Activated T-cell treated with anti-CD3 and anti-CD28 coated beads, Interleukin-2, amount 50 U/mL, for 4 hours (primary cell): ENCODE results near the gene TPM4. TPM values are rescaled to one million over a fixed set of nuclear protein-coding genes. Genes with fewer than 3 reads are reported as not detected.
"Not testable (repeated sequence)": the region's sequence is repeated elsewhere in the genome, so short reads cannot be mapped to it uniquely, and the experiment has no call there.

Source experiments
- ATAC-seq, 2 donors: fragments of 200-7000 bp; cut with Tn5 transposase; one replicate each; pipeline ENCODE4 v1.10.0; 2021
- DNase-seq: peaks from one replicate; pipeline ENCODE4 v3.0.0-alpha.2; 2020
- H3K27me3 Mint-ChIP-seq: one replicate; pipeline ENCODE4 v1.8.0; 2021; ENCODE audit warnings: low read depth, mixed read lengths
- H3K36me3 Mint-ChIP-seq: one replicate; pipeline ENCODE4 v1.8.0; 2022; ENCODE audit warnings: mixed read lengths; ENCODE audit not compliant: insufficient read depth
- H3K4me1 Mint-ChIP-seq: one replicate; pipeline ENCODE4 v1.8.0; 2021; ENCODE audit warnings: low read depth, mixed read lengths
- H3K4me3 Mint-ChIP-seq: one replicate; pipeline ENCODE4 v1.8.0; 2021; ENCODE audit warnings: mild to moderate bottlenecking, moderate library complexity, mixed read lengths
- H3K9me3 Mint-ChIP-seq: one replicate; pipeline ENCODE4 v1.8.0; 2021; ENCODE audit warnings: mixed read lengths
- total RNA-seq, 3 donors: library from RNA; stranded (reverse); gene quantifications; one replicate each; pipeline ENCODE4 v1.2.1, GENCODE V29; 2021

TPM4 gene
- total RNA-seq: 100 to 1,000 TPM; 153 to 177 (median 168) TPM

DNA sequence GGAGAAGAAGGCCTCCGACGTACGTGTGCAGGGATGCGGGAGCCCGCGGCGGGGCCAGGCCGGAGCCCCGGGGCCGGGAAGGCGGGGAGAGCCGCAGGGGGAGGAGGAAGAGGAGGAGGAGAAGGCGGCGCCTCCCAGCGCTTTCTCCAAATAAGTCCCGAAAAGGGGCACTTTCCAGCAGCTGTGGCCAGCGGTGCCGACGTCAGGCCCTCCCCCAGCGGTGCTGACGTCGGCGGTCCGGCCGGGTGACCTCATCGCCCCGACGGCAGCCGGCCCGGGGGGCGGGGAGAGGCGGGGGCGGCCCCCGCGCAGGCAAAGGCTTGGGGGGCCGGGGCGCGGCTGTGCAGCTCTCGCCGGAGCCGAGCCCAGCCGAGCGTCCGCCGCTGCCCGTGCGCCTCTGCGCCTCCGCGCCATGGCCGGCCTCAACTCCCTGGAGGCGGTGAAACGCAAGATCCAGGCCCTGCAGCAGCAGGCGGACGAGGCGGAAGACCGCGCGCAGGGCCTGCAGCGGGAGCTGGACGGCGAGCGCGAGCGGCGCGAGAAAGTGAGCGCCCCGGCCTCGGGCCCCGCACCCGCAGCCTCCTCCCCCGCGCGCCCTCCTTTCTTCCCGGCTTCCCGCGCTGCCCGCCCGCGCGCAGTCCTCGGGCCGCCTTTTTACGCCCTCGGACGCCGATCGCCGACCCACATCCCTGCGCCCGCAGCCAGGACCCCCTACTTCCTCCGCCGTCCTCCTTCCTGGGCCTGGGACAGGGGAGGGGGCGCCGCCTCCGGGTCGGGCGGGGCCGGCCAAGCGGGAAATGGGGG, at the start of gene TPM4:
TPM4 (plus strand) TSS at position 342 of the 804 bp plus-strand sequence; CDS start at position 413, 71 bp downstream.
- peaks cover 7% of the 10 kb centered on the region for H3K36me3 Mint-ChIP-seq
- H3K4me1 Mint-ChIP-seq: peaks cover 69% of the 10 kb centered on the region
- peak; percentile 53 to 60 for ATAC-seq
- no peaks in the 10 kb centered on the region for H3K27me3 Mint-ChIP-seq
- peak within 1 kb of the TSS; percentile 81 for H3K4me3 Mint-ChIP-seq
- no peaks in the 10 kb centered on the region for H3K9me3 Mint-ChIP-seq
- DNase-seq: peak; percentile 71

DNA sequence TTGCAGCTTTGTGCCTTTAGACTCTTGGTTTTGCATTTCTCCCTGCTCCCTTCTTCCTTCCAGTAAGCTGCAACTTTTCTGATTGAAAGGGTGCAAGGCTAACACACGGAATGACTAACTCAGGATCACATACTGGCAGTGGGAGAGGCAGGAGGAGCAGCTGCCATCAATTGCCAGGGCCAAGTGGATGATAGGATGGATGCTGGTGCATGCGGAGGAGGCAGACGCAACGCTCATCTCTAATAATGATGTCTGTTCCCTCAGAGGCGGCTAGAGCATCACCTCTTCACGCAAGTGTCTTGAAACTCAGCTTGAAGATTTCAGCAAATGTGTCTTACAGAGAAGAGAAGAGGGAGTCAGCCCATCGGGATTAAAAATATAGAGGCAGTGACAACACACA, 49.5 kb upstream of the TPM4 start:
- Mint-ChIP-seq H3K4me1 (no peaks in the 10 kb centered on the region), H3K36me3 (no peaks in the 10 kb centered on the region), H3K4me3 (no peak overlapping the region), H3K27me3 (no peaks in the 10 kb centered on the region), H3K9me3 (no peaks in the 10 kb centered on the region)
- DNase-seq (no peak), ATAC-seq (no peak)

DNA sequence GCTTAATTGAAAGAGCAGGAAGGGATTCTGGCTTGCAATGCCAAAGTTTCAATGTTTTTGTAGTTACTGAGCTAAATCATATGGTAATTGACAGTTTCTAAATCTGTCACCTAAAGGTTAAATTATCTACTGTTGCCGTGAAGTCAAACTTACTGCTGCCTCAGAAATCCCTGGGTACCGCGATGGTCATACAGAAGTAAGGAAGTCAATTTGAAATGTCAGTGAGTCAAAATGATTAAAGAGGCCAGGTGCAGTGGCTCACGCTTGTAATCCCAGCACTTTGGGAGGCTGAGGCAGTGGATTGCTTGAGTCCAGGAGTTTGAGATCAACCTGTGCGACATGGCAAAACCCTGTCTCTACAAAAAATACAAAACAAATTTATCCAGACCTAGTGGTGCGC, 48.8 kb upstream of the TPM4 start:
- Mint-ChIP-seq H3K4me3 (no peak overlapping the region), H3K4me1 (no peaks in the 10 kb centered on the region), H3K27me3 (no peaks in the 10 kb centered on the region), H3K36me3 (no peaks in the 10 kb centered on the region), H3K9me3 (no peaks in the 10 kb centered on the region)
- DNase-seq (no peak), ATAC-seq (no peak)

DNA sequence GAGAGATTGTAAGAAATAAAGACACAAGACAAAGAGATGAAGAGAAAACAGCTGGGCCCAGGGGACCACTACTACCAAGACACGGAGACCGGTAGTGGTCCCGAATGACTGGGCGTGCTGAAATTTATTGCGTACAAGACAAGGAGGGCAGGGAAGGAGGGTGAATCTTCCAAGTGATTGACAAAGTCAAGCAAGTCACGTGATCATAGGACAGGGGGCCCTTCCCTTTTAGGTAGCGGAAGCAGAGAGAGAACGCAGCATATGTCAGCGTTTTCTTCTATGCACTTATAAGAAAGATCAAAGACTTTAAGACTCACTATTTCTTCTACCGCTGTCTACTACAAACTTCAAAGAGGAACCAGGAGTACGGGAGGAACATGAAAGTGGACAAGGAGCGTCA, 46.1 kb upstream of the TPM4 start:
- H3K4me3 Mint-ChIP-seq, ATAC-seq, H3K9me3 Mint-ChIP-seq, H3K27me3 Mint-ChIP-seq, H3K36me3 Mint-ChIP-seq, H3K4me1 Mint-ChIP-seq, DNase-seq: not testable (repeated sequence)

DNA sequence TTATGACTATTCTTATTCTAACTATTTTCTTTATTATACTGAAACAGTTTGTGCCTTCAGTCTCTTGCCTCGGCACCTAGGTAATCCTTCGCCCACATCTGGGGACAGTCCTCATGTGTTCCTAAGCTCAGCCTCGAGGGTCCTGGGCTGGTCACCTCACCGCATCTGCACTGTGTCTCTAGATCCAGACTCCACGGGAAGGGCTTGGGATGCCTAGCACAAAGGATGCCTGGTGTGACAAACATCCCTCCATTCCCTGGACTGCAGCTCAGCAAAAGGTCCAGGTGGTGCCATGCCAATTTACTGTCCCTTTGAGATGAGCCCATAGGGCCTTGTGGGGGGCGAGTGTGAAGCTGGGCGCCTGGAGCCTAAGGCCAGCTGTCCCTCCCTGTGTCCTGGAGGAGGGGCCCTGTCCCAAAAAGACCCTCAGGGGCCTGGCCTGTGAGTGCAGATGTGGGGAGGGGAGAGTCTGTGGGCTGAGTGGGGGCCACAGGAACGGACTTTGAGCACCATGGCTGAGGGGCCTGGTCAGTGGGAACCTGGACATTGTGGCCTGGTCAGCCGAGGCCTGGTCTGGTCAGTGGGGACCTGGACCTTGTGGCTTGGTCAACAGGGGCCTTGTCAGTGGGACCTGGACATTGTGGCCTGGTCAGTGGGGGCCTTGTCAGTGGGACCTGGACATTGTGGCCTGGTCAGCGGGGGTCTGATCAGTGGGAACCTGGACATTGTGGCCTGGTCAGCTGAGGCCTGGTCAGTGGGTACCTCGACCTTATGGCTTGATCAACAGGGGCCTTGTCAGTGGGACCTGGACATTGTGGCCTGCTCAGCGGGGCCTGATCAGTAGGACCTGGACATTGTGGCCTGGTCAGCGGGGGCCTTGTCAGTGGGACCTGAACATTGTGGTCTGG, 45.1 kb upstream of the TPM4 start:
- no peaks in the 10 kb centered on the region for H3K4me1 Mint-ChIP-seq
- ATAC-seq (no peak), DNase-seq (no peak)

DNA sequence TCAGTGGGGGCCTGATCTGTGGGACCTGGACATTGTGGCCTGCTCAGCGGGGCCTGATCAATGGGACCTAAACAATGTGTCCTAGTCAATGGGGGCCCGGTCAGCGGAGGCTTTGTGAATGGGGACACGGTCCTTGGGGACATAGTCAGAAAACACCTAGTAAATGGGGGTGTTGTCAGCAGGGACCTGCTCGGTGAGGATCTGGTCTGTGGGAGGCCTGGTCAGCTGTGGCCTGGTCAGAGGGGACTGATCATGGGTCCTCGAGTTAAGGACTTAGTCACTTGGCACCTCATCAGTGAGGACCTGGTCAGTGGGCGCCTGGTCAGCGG, 44.5 kb upstream of the TPM4 start:
- H3K36me3 Mint-ChIP-seq: no peaks in the 10 kb centered on the region
- H3K4me1 Mint-ChIP-seq: no peaks in the 10 kb centered on the region
- DNase-seq: no peak
- no peaks in the 10 kb centered on the region for H3K9me3 Mint-ChIP-seq
- no peaks in the 10 kb centered on the region for H3K27me3 Mint-ChIP-seq
- no peak for ATAC-seq
- no peak overlapping the region for H3K4me3 Mint-ChIP-seq

More for the DNA sequence above, 45.1 kb upstream of the TPM4 start:
- Mint-ChIP-seq H3K27me3 (no peaks in the 10 kb centered on the region), H3K36me3 (no peaks in the 10 kb centered on the region), H3K4me3 (no peak overlapping the region), H3K9me3 (no peaks in the 10 kb centered on the region)

DNA sequence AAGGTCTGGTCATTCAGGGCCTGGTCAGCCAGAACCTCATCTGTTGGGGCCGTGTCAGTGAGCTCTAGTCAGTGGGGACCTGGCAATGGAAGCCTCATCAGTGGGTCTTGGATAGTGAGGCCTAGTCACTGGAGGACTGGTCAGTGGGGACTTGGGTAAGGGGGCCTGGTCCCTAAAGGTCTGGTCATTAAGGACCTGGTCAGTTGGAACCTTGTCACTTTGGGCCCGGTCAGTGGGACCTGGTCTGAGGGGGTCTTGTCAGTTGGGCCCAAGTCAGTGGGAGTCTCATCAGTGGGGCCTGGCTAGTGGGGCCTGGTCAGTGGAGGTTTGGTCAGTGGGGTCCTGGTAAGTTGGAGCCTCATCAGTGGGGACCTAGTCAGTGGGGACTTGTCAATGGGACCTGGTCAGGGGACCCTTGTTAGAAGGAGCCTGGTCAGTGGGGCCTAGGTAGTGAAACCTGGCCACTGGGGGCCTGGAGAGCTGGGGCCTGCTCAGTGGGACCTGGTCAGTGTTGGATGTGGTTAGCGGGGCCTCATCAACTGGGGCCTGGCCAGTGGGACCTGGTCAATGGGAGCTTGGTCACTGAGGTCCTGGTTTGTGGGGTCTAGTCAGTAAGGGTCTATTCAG, 43.7 kb upstream of the TPM4 start:
- no peaks in the 10 kb centered on the region for H3K4me1 Mint-ChIP-seq
- no peaks in the 10 kb centered on the region for H3K9me3 Mint-ChIP-seq
- H3K36me3 Mint-ChIP-seq: no peaks in the 10 kb centered on the region
- H3K4me3 Mint-ChIP-seq: no peak overlapping the region
- ATAC-seq: no peak
- DNase-seq: no peak
- no peaks in the 10 kb centered on the region for H3K27me3 Mint-ChIP-seq

DNA sequence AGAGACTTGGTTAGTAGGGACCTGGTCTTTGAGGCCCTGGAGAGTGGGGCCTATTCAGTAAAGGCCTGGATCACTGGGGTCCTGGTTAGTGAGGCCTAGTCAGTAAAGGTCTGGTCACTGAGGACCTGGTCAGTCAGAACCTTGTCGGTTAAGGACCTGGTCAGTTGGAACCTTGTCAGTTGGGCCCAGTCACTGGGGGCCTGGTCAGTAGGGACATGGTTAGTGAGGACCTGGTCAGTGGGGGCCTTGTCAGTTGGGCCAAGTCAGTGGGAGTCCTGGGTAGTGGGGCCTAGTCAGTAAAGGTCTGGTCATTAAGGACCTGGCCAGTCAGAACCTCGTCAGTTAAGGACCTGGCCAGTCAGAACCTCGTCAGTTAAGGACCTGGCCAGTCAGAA, 43.2 kb upstream of the TPM4 start:
- Mint-ChIP-seq H3K36me3 (no peaks in the 10 kb centered on the region), H3K9me3 (no peaks in the 10 kb centered on the region), H3K27me3 (no peaks in the 10 kb centered on the region), H3K4me3 (no peak overlapping the region), H3K4me1 (no peaks in the 10 kb centered on the region)
- DNase-seq: no peak
- ATAC-seq: no peak

DNA sequence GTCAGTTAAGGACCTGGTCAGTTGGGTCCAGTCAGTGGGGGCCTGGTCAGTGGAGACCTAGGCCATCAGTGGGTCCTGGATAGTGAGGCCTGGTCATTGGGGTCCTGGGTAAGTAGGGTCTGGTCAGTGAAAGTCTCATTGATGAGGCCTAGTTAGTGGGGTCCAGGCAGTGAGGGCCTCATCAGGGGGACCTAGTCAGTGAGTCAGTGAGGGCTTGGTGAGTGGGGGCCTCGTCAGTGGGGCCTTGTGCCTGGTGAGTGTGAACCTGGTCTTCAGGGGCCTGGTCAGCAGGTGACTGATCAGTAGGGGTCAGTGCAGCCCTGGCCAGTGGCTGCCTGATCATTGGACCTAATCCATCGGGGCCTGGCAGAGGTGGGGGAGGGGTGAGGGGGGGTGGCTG, 42.6 kb upstream of the TPM4 start:
- Mint-ChIP-seq H3K27me3 (no peaks in the 10 kb centered on the region), H3K4me1 (no peaks in the 10 kb centered on the region), H3K9me3 (no peaks in the 10 kb centered on the region), H3K36me3 (no peaks in the 10 kb centered on the region), H3K4me3 (no peak overlapping the region)
- no peak for DNase-seq
- no peak for ATAC-seq

DNA sequence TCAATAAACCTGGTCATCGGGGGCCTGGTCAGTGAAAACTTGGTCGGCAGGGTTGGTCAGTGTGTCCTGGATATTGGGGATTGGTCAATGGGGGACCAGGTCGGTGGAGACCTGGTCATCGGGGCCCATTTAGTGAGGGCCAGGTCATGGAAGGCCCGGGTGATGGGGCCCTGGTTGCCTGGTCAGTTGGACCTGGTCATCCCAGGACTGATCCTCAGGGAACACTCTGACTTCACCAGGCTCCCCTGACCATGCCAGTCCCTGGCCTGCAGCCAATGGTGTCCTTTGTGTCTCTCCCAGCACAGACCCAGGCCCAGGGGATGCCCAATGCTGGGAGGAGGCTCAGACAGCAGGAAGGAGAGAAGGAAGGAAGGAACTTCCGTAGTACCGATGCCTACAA, 42.1 kb upstream of the TPM4 start:
- H3K4me1 Mint-ChIP-seq: no peaks in the 10 kb centered on the region
- no peak overlapping the region for H3K4me3 Mint-ChIP-seq
- no peak for DNase-seq
- no peaks in the 10 kb centered on the region for H3K9me3 Mint-ChIP-seq
- ATAC-seq: no peak
- H3K36me3 Mint-ChIP-seq: no peaks in the 10 kb centered on the region
- no peaks in the 10 kb centered on the region for H3K27me3 Mint-ChIP-seq

DNA sequence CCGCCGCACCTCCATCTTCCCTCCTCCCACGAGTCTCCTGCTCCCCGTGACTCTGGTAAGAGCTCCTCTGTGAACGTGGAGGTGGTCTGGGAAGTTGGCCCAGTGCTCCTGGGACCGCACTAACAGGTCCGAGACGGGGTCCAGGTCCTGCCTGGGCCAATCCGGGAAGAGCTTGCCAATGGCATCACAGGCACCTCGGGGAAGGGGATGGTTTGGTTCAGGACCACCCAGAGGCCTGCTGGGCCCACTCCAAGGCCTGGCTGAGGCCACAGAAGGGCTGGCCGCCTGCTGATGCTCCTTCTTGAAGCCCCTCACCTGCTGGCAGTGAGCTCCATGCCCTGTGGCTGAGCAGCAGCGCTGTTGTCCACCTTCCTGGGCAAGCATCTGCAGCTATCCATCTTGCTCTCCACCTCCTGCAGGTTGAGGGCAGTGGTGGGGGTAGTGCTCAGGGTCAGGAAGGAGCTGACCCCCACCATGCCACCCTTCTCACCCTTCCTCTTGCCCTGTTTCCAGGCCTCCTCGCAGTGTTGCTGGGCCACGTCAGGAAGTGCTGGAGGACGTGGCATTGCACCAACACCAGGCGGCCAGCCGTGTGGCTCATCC, 41.2 kb upstream of the TPM4 start:
- Mint-ChIP-seq H3K9me3 (no peaks in the 10 kb centered on the region), H3K4me3 (no peak overlapping the region), H3K27me3 (no peaks in the 10 kb centered on the region), H3K36me3 (no peaks in the 10 kb centered on the region), H3K4me1 (peaks cover under 1% of the 10 kb centered on the region)
- no peak for ATAC-seq
- DNase-seq: no peak

DNA sequence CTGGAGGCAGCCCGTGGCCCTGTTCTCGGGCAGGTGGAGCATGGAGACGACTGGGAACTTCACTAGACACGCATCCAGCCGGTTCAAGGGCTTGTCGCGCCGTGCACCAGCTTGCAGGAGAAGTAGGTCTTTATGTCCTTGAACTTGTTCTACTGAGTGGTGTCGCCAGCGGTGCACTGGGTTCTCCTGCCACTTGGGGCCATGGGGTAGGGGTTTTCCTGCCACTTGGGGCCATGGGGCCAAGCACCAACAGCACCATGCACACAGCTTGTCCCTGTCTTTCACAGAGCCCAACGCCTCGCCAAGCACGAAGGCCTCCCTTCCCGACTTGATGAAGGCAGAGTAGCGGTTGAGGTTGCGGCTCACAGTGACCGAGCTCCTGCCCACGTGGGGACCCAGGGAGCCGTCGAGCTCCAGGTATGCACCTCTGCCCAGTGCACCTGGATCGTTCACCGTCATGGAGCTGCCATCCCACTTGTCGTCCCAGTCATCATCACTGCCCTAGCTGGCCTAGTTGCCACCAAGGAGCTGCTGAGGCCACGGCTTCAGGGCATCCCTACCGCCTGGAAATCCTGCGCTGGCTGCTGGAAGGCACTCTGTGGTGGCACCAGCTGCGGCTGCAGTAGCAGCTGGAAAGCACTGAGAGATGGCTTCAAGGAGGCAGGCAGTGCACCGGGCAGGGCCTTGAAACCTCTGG, 40.5 kb upstream of the TPM4 start:
- DNase-seq: no peak
- Mint-ChIP-seq H3K27me3 (no peaks in the 10 kb centered on the region), H3K36me3 (no peaks in the 10 kb centered on the region), H3K4me3 (no peak overlapping the region), H3K9me3 (no peaks in the 10 kb centered on the region), H3K4me1 (peaks cover 6% of the 10 kb centered on the region)
- ATAC-seq: no peak

DNA sequence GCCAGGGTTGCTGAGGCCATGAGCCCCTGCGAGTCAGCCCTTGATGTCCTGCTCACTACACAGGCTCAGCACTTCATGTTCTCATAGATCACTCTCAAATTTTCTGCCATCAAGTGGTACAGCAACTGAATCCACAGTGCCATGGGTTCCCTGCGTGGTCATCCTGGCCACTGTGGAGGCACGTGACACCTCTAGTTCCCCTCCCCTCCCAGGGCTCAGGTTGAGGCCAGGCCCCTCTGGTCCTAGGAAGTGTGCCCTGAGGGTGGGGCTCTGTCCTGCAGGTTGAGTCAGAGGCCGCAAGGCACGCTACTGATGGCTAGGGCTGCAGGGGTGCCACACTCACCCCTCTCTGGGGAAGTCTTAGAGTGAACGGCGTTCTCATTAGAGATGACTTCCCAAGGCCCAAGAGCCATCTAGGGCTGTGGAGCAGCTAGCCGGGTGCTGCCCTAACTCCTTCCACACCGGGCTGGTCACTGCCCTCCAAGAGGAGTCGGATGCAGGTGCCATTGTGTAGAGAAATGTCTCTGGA, 39.8 kb upstream of the TPM4 start:
- Mint-ChIP-seq H3K36me3 (no peaks in the 10 kb centered on the region), H3K9me3 (no peaks in the 10 kb centered on the region), H3K4me3 (no peak overlapping the region), H3K4me1 (peaks cover 9% of the 10 kb centered on the region), H3K27me3 (no peaks in the 10 kb centered on the region)
- no peak for ATAC-seq
- no peak for DNase-seq

DNA sequence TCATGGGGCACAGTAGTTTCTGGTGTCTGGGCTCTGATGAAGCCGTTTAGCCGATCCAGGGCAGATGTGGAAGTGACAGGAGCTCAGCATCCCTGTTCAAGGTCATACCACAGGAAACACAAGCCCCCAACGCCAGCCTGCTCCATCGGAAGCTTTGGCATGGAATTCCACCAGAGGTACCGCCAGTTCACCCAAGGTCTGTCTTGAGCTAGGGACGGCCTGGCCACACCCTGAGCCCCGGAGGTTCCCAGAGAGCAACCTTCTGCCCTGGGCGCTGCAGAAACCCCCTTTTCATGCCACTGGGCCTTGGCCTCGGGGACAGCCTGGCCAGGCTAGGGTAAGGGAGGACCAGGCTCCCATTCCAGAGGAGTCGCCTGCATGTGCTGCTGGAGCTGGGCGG, 39.4 kb upstream of the TPM4 start:
- DNase-seq: no peak
- ATAC-seq: no peak
- Mint-ChIP-seq H3K4me3 (no peak overlapping the region), H3K4me1 (peaks cover 9% of the 10 kb centered on the region), H3K9me3 (no peaks in the 10 kb centered on the region), H3K27me3 (no peaks in the 10 kb centered on the region), H3K36me3 (no peaks in the 10 kb centered on the region)
